SK-N-SH (cell line): Measurements from ENCODE around the gene CRNN. TPM values are rescaled to one million over a fixed set of nuclear protein-coding genes. Genes with fewer than 3 reads are reported as not detected.

ENCODE experiments used
- CTCF ChIA-PET: fragments of 300-600, 350-600 bp; formaldehyde crosslinking; extraction: SDS; loops from one replicate; lab custom pipeline; 2021; lab: Yijun Ruan, JAX
- POLR2A ChIA-PET: fragments of 350-600 bp; sonication (Branson Sonifier 250); formaldehyde crosslinking; extraction: SDS; loops from one replicate; lab custom pipeline; 2020; ENCODE audit warnings: antibody characterized with exemption, inconsistent platforms; lab: Yijun Ruan, JAX
- DNase-seq: peaks from one replicate; pipeline ENCODE4 v3.0.0; 2012
- H2AFZ ChIP-seq: fragments of 200-600 bp; sonication (generic); 2 replicates; pipeline ENCODE4 v1.8.1; 2016; ENCODE audit warnings: antibody characterized with exemption, mild to moderate bottlenecking, low read depth
- H3F3A ChIP-seq: fragments of 200-600 bp; sonication (generic); replicated peaks from 2 replicates; pipeline ENCODE3; 2016; ENCODE audit warnings: antibody characterized with exemption, mild to moderate bottlenecking; ENCODE audit not compliant: insufficient read depth
- H3K27ac ChIP-seq, 2 experiments: fragments of 200-500 bp in 1 of 2; fragments of 200-600 bp in 1 of 2; sonication (Bioruptor generic) in 1 of 2; sonication (generic), shearing (Covaris generic) in 1 of 2; 2 replicates each; pipeline versions ENCODE4 v1.5.1 to v1.6.1; 2014 to 2016; ENCODE audit warnings: low read depth in 2 of 2, inconsistent platforms in 1 of 2, low read length in 1 of 2, mild to moderate bottlenecking in 1 of 2, mixed read lengths in 1 of 2
- H3K27me3 ChIP-seq: fragments of 200-600 bp; sonication (generic), shearing (Covaris generic); 2 replicates; pipeline ENCODE4 v1.6.1; 2016; ENCODE audit warnings: mixed run types; ENCODE audit not compliant: insufficient read depth
- H3K36me3 ChIP-seq, 2 experiments: fragments of 200-500 bp in 1 of 2; fragments of 200-600 bp in 1 of 2; sonication (Bioruptor generic) in 1 of 2; sonication (generic) in 1 of 2; replicated peaks in 1 of 2; 2 replicates each; pipeline versions ENCODE3 to v1.5.1; 2014 to 2016; ENCODE audit warnings: low read length in 1 of 2, mild to moderate bottlenecking in 1 of 2; ENCODE audit not compliant: insufficient read depth in 2 of 2, control insufficient read depth in 1 of 2
- H3K4me1 ChIP-seq, 2 experiments: fragments of 200-500 bp in 1 of 2; fragments of 200-600 bp in 1 of 2; sonication (Bioruptor generic) in 1 of 2; sonication (generic), shearing (Covaris generic) in 1 of 2; 2 replicates each; pipeline versions ENCODE4 v1.5.1 to v1.6.1; 2014 to 2016; ENCODE audit warnings: low read depth in 1 of 2, low read length in 1 of 2, mixed run types in 1 of 2; ENCODE audit not compliant: insufficient read depth in 2 of 2, control insufficient read depth in 1 of 2
- H3K4me2 ChIP-seq: fragments of 200-600 bp; sonication (generic), shearing (Covaris generic); 2 replicates; pipeline ENCODE4 v1.6.1; 2017; ENCODE audit warnings: mixed run types
- H3K4me3 ChIP-seq, 2 experiments: fragments of 200-500 bp in 1 of 2; fragments of 200-600 bp in 1 of 2; sonication (Bioruptor generic) in 1 of 2; sonication (generic), shearing (Covaris generic) in 1 of 2; 2 replicates each; pipeline versions ENCODE4 v1.5.1 to v1.8.1; 2014 to 2016; ENCODE audit warnings: low read depth in 2 of 2, inconsistent platforms in 1 of 2, low read length in 1 of 2, mild to moderate bottlenecking in 1 of 2, mixed read lengths in 1 of 2, moderate library complexity in 1 of 2
- H3K79me2 ChIP-seq: fragments of 200-600 bp; sonication (generic); 2 replicates; pipeline ENCODE4 v1.8.1; 2017; ENCODE audit warnings: mild to moderate bottlenecking; ENCODE audit not compliant: insufficient read depth
- H3K9ac ChIP-seq: fragments of 200-600 bp; sonication (generic); 2 replicates; pipeline ENCODE4 v1.6.1; 2017; ENCODE audit warnings: mixed run types
- H3K9me2 ChIP-seq: fragments of 200-600 bp; sonication (generic); 2 replicates; pipeline ENCODE4 v1.6.1; 2017; ENCODE audit warnings: mixed run types
- H3K9me3 ChIP-seq: fragments of 200-600 bp; sonication (generic); 2 replicates; pipeline ENCODE4 v1.6.1; 2017; ENCODE audit warnings: mixed run types, mild to moderate bottlenecking, moderate library complexity
- H4K20me1 ChIP-seq: fragments of 200-600 bp; sonication (generic); 2 replicates; pipeline ENCODE4 v1.6.1; 2017; ENCODE audit warnings: mild to moderate bottlenecking, mixed run types; ENCODE audit not compliant: insufficient read depth
- CTCF ChIP-seq: fragments of 200-600 bp; sonication (generic); IDR thresholded peaks from 2 replicates; pipeline ENCODE4 v1.6.1; 2017; ENCODE audit warnings: antibody characterized with exemption, mild to moderate bottlenecking, moderate library complexity
- EZH2phosphoT487 ChIP-seq: fragments of 200-600 bp; sonication (generic); IDR thresholded peaks from 2 replicates; pipeline ENCODE4 v1.6.1; 2017; ENCODE audit warnings: low read depth, mixed run types, mild to moderate bottlenecking, antibody characterized with exemption, moderate library complexity, borderline replicate concordance
- FOSL2 ChIP-seq: IDR thresholded peaks from 2 replicates; pipeline ENCODE4 v1.4.0; 2012; ENCODE audit warnings: low read depth, mild to moderate bottlenecking, moderate library complexity, borderline replicate concordance
- FOXM1 ChIP-seq: IDR thresholded peaks from 2 replicates; pipeline ENCODE4 v1.4.0; 2012; ENCODE audit warnings: low read depth, mild to moderate bottlenecking
- NRF1 ChIP-seq: IDR thresholded peaks from 2 replicates; pipeline ENCODE4 v1.6.1; 2012; ENCODE audit warnings: low read depth, mild to moderate bottlenecking, low read length
- RAD21 ChIP-seq: IDR thresholded peaks from 2 replicates; pipeline ENCODE4 v1.6.1; 2012; ENCODE audit warnings: mild to moderate bottlenecking, low read length
- TAF1 ChIP-seq: IDR thresholded peaks from 2 replicates; pipeline ENCODE4 v1.6.1; 2012; ENCODE audit warnings: low read depth, mild to moderate bottlenecking, low read length, moderate library complexity, borderline replicate concordance
- TCF12 ChIP-seq: IDR thresholded peaks from 2 replicates; pipeline ENCODE4 v1.4.0; 2012
- WGBS: methylation state at CpG from one replicate; pipeline ENCODE4 v1.1.6; 2017; ENCODE audit warnings: low lambda C conversion rate; 5-methylcytosine and 5-hydroxymethylcytosine counted together
- polyA plus RNA-seq, 3 experiments: library from polyadenylated mRNA; depleted of rRNA; stranded (reverse); fragments of >200 nt; gene quantifications; 2 replicates each; pipeline ENCODE4 v1.2.3, GENCODE V29; 2012
- TF ChIP-seq, protein P1 (sequence below): IDR thresholded peaks from 2 replicates; pipeline ENCODE4; 2012
- TF ChIP-seq, protein P2 (sequence below): IDR thresholded peaks from 2 replicates; pipeline ENCODE4 v1.6.1; 2012; ENCODE audit warnings: mild to moderate bottlenecking, low read depth, low read length, moderate library complexity

The CRNN gene
- polyA plus RNA-seq, 1 of the 3 experiments (the other 2 are of a cell fraction): not detected

DNA sequence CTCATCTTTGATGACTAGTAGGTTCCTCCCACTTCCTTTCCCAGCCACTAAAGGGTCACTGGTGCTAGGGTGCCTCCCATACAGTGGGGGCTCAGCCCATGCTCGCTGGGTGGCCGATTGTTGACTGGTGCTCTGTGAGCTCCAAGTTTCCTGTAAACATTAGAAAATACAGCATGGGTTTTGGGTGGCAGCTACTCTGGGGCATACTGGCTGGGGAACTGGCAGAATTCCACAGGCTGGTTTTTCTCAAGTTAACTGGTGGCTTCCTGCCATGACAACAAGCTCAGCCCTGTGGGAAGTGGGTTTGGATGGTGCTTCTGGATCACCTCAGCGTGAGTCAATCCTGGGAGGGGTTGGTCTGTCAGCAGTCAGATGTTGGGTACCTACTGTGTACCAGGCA lies 28.7 kb upstream of the CRNN start:
- ChIA-PET POLR2A (no interaction called here), CTCF (interaction anchor here (0.7 to 1.1 kb wide), 3 partner anchors 16 to 28 kb away, joined by 3 read pairs; no protein-coding TSS in a partner anchor)

GRCh38 chr1:152442301-152442700 lies 28.2 kb upstream of the CRNN start:
- TF ChIP-seq FOXM1 (no peak), CTCF (0 out of 2 replicates have a peak, but pooled peaks have one; percentile 7)
- DNase-seq: no peak
- no peaks in the 10 kb centered on the region for H3K9me3 ChIP-seq
- no peak overlapping the region for H2AFZ ChIP-seq
- no peaks in the 10 kb centered on the region for H3K36me3 ChIP-seq
- CTCF ChIA-PET: interaction anchor here (0.7 to 1.1 kb wide), 3 partner anchors 16 to 28 kb away, joined by 3 read pairs; no protein-coding TSS in a partner anchor
- no peaks in the 10 kb centered on the region for H3F3A ChIP-seq
- POLR2A ChIA-PET: no interaction called here
- no peaks in the 10 kb centered on the region for H3K9me2 ChIP-seq
- 20% methylated on average over 8 of the region's 8 CpGs for WGBS
- peaks cover 39% of the 10 kb centered on the region for H3K27me3 ChIP-seq
- H4K20me1 ChIP-seq: no peaks in the 10 kb centered on the region
- H3K9ac ChIP-seq: no peak overlapping the region
- 0 out of 2 replicates have a peak overlapping the region, but pooled peaks have one; percentile 23 for H3K4me2 ChIP-seq
- no peaks in the 10 kb centered on the region for H3K79me2 ChIP-seq
- H3K4me1 ChIP-seq: 0 out of 4 replicates have a peak, but pooled peaks cover 0 to 5% of the 10 kb centered on the region in 2 experiments
- no peak overlapping the region for H3K27ac ChIP-seq
- H3K4me3 ChIP-seq: no peak overlapping the region

More for the DNA sequence above, 28.7 kb upstream of the CRNN start:
- Histone ChIP-seq H3K79me2 (no peaks in the 10 kb centered on the region), H3K9me2 (no peaks in the 10 kb centered on the region), H3K4me3 (no peak overlapping the region), H3K4me1 (0 out of 4 replicates have a peak, but pooled peaks cover 0 to 5% of the 10 kb centered on the region in 2 experiments), H3K27ac (no peak overlapping the region), H3K9ac (no peak overlapping the region), H3K36me3 (no peaks in the 10 kb centered on the region), H2AFZ (no peak overlapping the region), H4K20me1 (no peaks in the 10 kb centered on the region), H3K27me3 (peaks cover 41% of the 10 kb centered on the region), H3F3A (no peaks in the 10 kb centered on the region), H3K4me2 (peak overlapping the region; percentile 23; the same call in 1 of the 2 replicates), H3K9me3 (no peaks in the 10 kb centered on the region)
- 8% methylated on average over 3 of the region's 3 CpGs for WGBS
- TF ChIP-seq TAF1: no peak
- TF ChIP-seq, protein P1, sequence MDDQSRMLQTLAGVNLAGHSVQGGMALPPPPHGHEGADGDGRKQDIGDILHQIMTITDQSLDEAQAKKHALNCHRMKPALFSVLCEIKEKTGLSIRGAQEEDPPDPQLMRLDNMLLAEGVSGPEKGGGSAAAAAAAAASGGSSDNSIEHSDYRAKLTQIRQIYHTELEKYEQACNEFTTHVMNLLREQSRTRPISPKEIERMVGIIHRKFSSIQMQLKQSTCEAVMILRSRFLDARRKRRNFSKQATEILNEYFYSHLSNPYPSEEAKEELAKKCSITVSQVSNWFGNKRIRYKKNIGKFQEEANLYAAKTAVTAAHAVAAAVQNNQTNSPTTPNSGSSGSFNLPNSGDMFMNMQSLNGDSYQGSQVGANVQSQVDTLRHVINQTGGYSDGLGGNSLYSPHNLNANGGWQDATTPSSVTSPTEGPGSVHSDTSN: peak; percentile 31; the same call in 1 of the 2 replicates
- no peak for TF ChIP-seq FOXM1
- TF ChIP-seq NRF1: no peak
- TF ChIP-seq TCF12: peak; percentile 67
- DNase-seq: no peak

- Histone ChIP-seq H3K4me3 (no peak overlapping the region), H3K9me3 (no peaks in the 10 kb centered on the region), H2AFZ (no peak overlapping the region), H3K27me3 (peaks cover 40% of the 10 kb centered on the region), H3K36me3 (no peaks in the 10 kb centered on the region), H3K9me2 (no peaks in the 10 kb centered on the region), H4K20me1 (no peaks in the 10 kb centered on the region), H3K4me2 (no peak overlapping the region), H3K9ac (no peak overlapping the region), H3K79me2 (no peaks in the 10 kb centered on the region), H3K4me1 (0 out of 4 replicates have a peak, but pooled peaks cover 0 to 5% of the 10 kb centered on the region in 2 experiments), H3F3A (no peaks in the 10 kb centered on the region), H3K27ac (no peak overlapping the region)
- ChIA-PET CTCF (interaction anchor here (0.6 to 2.3 kb wide), 9 partner anchors 11 to 393 kb away, joined by 3 to 30 read pairs (median 3); no protein-coding TSS in a partner anchor), POLR2A (no interaction called here)
- DNase-seq: no peak
- WGBS: 63% methylated on average over 2 of the region's 2 CpGs
- TF ChIP-seq, protein P2, sequence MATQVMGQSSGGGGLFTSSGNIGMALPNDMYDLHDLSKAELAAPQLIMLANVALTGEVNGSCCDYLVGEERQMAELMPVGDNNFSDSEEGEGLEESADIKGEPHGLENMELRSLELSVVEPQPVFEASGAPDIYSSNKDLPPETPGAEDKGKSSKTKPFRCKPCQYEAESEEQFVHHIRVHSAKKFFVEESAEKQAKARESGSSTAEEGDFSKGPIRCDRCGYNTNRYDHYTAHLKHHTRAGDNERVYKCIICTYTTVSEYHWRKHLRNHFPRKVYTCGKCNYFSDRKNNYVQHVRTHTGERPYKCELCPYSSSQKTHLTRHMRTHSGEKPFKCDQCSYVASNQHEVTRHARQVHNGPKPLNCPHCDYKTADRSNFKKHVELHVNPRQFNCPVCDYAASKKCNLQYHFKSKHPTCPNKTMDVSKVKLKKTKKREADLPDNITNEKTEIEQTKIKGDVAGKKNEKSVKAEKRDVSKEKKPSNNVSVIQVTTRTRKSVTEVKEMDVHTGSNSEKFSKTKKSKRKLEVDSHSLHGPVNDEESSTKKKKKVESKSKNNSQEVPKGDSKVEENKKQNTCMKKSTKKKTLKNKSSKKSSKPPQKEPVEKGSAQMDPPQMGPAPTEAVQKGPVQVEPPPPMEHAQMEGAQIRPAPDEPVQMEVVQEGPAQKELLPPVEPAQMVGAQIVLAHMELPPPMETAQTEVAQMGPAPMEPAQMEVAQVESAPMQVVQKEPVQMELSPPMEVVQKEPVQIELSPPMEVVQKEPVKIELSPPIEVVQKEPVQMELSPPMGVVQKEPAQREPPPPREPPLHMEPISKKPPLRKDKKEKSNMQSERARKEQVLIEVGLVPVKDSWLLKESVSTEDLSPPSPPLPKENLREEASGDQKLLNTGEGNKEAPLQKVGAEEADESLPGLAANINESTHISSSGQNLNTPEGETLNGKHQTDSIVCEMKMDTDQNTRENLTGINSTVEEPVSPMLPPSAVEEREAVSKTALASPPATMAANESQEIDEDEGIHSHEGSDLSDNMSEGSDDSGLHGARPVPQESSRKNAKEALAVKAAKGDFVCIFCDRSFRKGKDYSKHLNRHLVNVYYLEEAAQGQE: no peak
- TF ChIP-seq EZH2phosphoT487: no peak
- TF ChIP-seq CTCF: no peak
- TF ChIP-seq RAD21: no peak
- no peak for TF ChIP-seq FOSL2
These were observed 27.7 kb upstream of the CRNN start for GRCh38 chr1:152441756-152442155.
